ENCODE data around the gene COBLL1. TPM values are rescaled to one million over a fixed set of nuclear protein-coding genes. Genes with fewer than 3 reads are reported as not detected.

COBLL1 gene
- total RNA-seq, 2 experiments from 2014 or later = 0.53 TPM; not detected in 1

DNA sequence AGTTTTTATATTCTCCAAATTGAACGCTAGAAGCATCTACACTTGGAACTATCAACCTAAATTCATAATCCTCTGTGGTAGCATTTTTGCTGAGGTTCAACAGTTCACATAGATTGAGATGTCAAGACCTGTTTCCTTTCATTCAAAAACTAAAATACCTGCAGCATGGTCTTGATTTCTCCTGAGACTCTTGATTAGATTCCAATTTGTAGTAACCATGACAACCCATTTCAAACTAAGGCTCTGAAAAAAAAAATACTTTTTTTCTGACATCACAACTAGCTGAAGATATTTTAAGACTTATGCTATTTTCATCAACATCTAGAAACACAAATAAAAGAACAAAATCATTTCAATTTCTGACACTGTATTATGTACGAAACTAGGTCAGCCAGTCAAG, 29.8 kb downstream of the COBLL1 start:
- Mint-ChIP-seq H3K9me3 (no peaks in the 10 kb centered on the region), H3K27ac (no peak overlapping the region), H3K27me3 (no peaks in the 10 kb centered on the region), H3K4me1 (ENCODE audit: low read depth) (no peaks in the 10 kb centered on the region), H3K4me3 (no peak overlapping the region), H3K36me3 (ENCODE audit: low read depth) (no peaks in the 10 kb centered on the region)
- Histone ChIP-seq H3K27ac (ENCODE audit: low read depth in 1 of 2, low read length in 2 of 2) (no peak overlapping the region), H3K4me3 (ENCODE audit: low read length) (no peak overlapping the region), H3K36me3 (ENCODE audit: insufficient read depth, low read length) (no peaks in the 10 kb centered on the region), H3K27me3 (ENCODE audit: control insufficient read depth in 1 of 2, insufficient read depth in 2 of 2, low read length in 2 of 2) (no peaks in the 10 kb centered on the region), H3K9me3 (ENCODE audit: control insufficient read depth in 1 of 2, insufficient read depth in 1 of 2, low read length in 2 of 2) (no peaks in the 10 kb centered on the region), H3K4me1 (ENCODE audit: insufficient read depth, low read length) (no peaks in the 10 kb centered on the region)
- TF ChIP-seq, protein P1, sequence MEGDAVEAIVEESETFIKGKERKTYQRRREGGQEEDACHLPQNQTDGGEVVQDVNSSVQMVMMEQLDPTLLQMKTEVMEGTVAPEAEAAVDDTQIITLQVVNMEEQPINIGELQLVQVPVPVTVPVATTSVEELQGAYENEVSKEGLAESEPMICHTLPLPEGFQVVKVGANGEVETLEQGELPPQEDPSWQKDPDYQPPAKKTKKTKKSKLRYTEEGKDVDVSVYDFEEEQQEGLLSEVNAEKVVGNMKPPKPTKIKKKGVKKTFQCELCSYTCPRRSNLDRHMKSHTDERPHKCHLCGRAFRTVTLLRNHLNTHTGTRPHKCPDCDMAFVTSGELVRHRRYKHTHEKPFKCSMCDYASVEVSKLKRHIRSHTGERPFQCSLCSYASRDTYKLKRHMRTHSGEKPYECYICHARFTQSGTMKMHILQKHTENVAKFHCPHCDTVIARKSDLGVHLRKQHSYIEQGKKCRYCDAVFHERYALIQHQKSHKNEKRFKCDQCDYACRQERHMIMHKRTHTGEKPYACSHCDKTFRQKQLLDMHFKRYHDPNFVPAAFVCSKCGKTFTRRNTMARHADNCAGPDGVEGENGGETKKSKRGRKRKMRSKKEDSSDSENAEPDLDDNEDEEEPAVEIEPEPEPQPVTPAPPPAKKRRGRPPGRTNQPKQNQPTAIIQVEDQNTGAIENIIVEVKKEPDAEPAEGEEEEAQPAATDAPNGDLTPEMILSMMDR (IDR thresholded peaks at IDR 0.05) = no peak
- ATAC-seq (ENCODE audit: poor library complexity) (no peak), DNase-seq (no peak)
- CTCF ChIA-PET = no interaction called here
- POLR2A ChIA-PET = no interaction called here
- intact Hi-C loops (cut with DNase I, micrococcal nuclease) = no loop called here

DNA sequence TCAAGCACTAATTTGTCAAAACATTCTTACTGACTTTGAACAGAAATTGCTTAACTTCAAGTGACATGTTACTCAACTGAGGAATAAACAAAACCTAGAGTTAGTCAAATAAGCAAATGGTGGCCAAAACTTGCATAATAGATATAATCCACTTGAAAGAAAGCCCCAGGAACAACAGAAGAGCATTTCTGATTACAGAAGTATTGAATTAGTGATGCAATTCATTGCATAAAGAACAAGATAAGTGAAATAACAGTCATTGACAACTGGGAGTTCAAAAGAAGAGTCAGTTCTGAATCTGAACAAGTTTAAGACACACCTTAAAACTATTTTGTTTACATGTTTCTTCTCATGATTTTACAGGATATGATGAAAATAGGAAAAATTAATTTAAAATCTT, 30.8 kb downstream of the COBLL1 start:
- CTCF ChIA-PET = no interaction called here
- DNase-seq (no peak), ATAC-seq (ENCODE audit: poor library complexity) (no peak)
- Histone ChIP-seq H3K27ac (ENCODE audit: low read depth in 1 of 2, low read length in 2 of 2) (no peak overlapping the region), H3K4me1 (ENCODE audit: insufficient read depth, low read length) (no peaks in the 10 kb centered on the region), H3K27me3 (ENCODE audit: control insufficient read depth in 1 of 2, insufficient read depth in 2 of 2, low read length in 2 of 2) (no peaks in the 10 kb centered on the region), H3K9me3 (ENCODE audit: control insufficient read depth in 1 of 2, insufficient read depth in 1 of 2, low read length in 2 of 2) (no peaks in the 10 kb centered on the region), H3K36me3 (ENCODE audit: insufficient read depth, low read length) (no peaks in the 10 kb centered on the region), H3K4me3 (ENCODE audit: low read length) (no peak overlapping the region)
- intact Hi-C loops (cut with DNase I, micrococcal nuclease) = no loop called here
- POLR2A ChIA-PET = no interaction called here
- Mint-ChIP-seq H3K9me3 (no peaks in the 10 kb centered on the region), H3K36me3 (ENCODE audit: low read depth) (no peaks in the 10 kb centered on the region), H3K4me1 (ENCODE audit: low read depth) (no peaks in the 10 kb centered on the region), H3K27me3 (no peaks in the 10 kb centered on the region), H3K4me3 (no peak overlapping the region), H3K27ac (no peak overlapping the region)
- TF ChIP-seq, protein P1 (IDR thresholded peaks at IDR 0.05) = no peak

DNA sequence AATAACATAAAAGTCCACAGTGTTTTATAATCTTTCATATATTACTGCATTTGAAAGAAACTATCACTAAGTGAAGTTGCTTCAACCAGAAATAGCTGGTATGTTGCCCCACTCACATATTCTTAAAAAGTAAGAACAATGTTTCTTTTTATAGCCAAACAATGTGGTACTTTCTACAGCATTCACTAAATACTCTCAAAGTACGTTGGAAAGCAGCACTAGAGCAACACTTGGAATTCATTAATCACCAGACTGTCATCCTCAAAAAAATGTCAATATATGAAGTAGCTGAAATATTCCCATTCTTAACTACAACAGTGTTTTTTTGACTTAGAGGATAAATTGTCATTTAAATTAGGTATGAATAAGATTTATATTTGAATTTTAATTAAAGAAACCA, 32.8 kb downstream of the COBLL1 start:
- H3K4me1 Mint-ChIP-seq (ENCODE audit: low read depth) = no peaks in the 10 kb centered on the region
- CTCF ChIA-PET = no interaction called here
- TF ChIP-seq, protein P1 (IDR thresholded peaks at IDR 0.05) = no peak
- no peaks in the 10 kb centered on the region for H3K9me3 Mint-ChIP-seq
- ATAC-seq (ENCODE audit: poor library complexity) (no peak), DNase-seq (no peak)
- no peaks in the 10 kb centered on the region for H3K36me3 Mint-ChIP-seq (ENCODE audit: low read depth)
- H3K27ac Mint-ChIP-seq = no peak overlapping the region
- no peak overlapping the region for H3K4me3 ChIP-seq (ENCODE audit: low read length)
- intact Hi-C loops (cut with DNase I, micrococcal nuclease) = no loop called here
- no peaks in the 10 kb centered on the region for H3K9me3 ChIP-seq (ENCODE audit: control insufficient read depth in 1 of 2, insufficient read depth in 1 of 2, low read length in 2 of 2)
- POLR2A ChIA-PET = no interaction called here
- H3K4me1 ChIP-seq (ENCODE audit: insufficient read depth, low read length) = no peaks in the 10 kb centered on the region
- H3K27me3 ChIP-seq (ENCODE audit: control insufficient read depth in 1 of 2, insufficient read depth in 2 of 2, low read length in 2 of 2) = no peaks in the 10 kb centered on the region
- H3K27ac ChIP-seq (ENCODE audit: low read depth in 1 of 2, low read length in 2 of 2) = no peak overlapping the region
- H3K4me3 Mint-ChIP-seq = no peak overlapping the region
- H3K27me3 Mint-ChIP-seq = no peaks in the 10 kb centered on the region
- H3K36me3 ChIP-seq (ENCODE audit: insufficient read depth, low read length) = no peaks in the 10 kb centered on the region

Measured in CD4-positive, alpha-beta T cell (primary cell).